ACC112 (cell line): ENCODE results near the gene MT1M.
"Not testable (repeated sequence)": the region's sequence is repeated elsewhere in the genome, so short reads cannot be mapped to it uniquely, and the experiment has no call there.

Experiments used
- H2AFZ ChIP-seq: fragments of 200-600 bp; sonication (generic); one replicate; pipeline ENCODE4 v1.6.0; 2017; ENCODE audit warnings: antibody characterized with exemption, low read length; ENCODE audit not compliant: unreplicated experiment
- H3K27ac ChIP-seq: fragments of 200-600 bp; sonication (generic); 2 replicates; pipeline ENCODE4 v1.5.1; 2014; ENCODE audit warnings: low read depth, mild to moderate bottlenecking, antibody characterized with exemption, low read length, moderate library complexity
- H3K27me3 ChIP-seq: fragments of 200-600 bp; sonication (generic); 2 replicates; pipeline ENCODE4 v1.6.1; 2014; ENCODE audit warnings: mild to moderate bottlenecking, antibody characterized with exemption, low read length, moderate library complexity, mixed read lengths; ENCODE audit not compliant: insufficient read depth
- H3K36me3 ChIP-seq: fragments of 200-600 bp; sonication (generic); 2 replicates; pipeline ENCODE4 v1.6.1; 2016; ENCODE audit warnings: mild to moderate bottlenecking, antibody characterized with exemption, low read length, moderate library complexity, mixed read lengths; ENCODE audit not compliant: insufficient read depth
- H3K4me1 ChIP-seq: fragments of 200-600 bp; sonication (generic); one replicate; pipeline ENCODE4 v1.6.1; 2016; ENCODE audit warnings: low read length, mixed read lengths; ENCODE audit not compliant: insufficient read depth, unreplicated experiment, control insufficient read depth
- H3K4me3 ChIP-seq: fragments of 200-600 bp; sonication (generic); 2 replicates; pipeline ENCODE4 v1.5.1; 2014; ENCODE audit warnings: mild to moderate bottlenecking, low read depth, low read length
- H3K79me2 ChIP-seq: fragments of 200-600 bp; sonication (generic); one replicate; pipeline ENCODE4 v1.6.0; 2016; ENCODE audit warnings: low read length; ENCODE audit not compliant: control insufficient read depth, unreplicated experiment, insufficient read depth

The MT1M gene

GRCh38 chr16:56649820-56650219 lies 17.4 kb downstream of the MT1M start:
- no peak overlapping the region for H3K27ac ChIP-seq
- no peaks in the 10 kb centered on the region for H3K36me3 ChIP-seq
- no peaks in the 10 kb centered on the region for H3K4me1 ChIP-seq
- H3K4me3 ChIP-seq, result no peak overlapping the region
- H2AFZ ChIP-seq, result no peak overlapping the region
- peaks cover 29% of the 10 kb centered on the region for H3K27me3 ChIP-seq
- H3K79me2 ChIP-seq, result no peaks in the 10 kb centered on the region

GRCh38 chr16:56651586-56651985 lies 19.1 kb downstream of the MT1M start, which contains the start of gene MT1B:
Gene MT1B (plus strand): TSS chr16:56651886. CDS start chr16:56651954, 68 bp downstream.
- H3K4me1 ChIP-seq, result no peaks in the 10 kb centered on the region
- peaks cover 22% of the 10 kb centered on the region for H3K27me3 ChIP-seq
- no peaks in the 10 kb centered on the region for H3K79me2 ChIP-seq
- no peaks in the 10 kb centered on the region for H3K36me3 ChIP-seq
- H3K27ac ChIP-seq, result no peak within 1 kb of the TSS
- H2AFZ ChIP-seq, result no peak within 1 kb of the TSS
- H3K4me3 ChIP-seq, result no peak within 1 kb of the TSS

GRCh38 chr16:56652600-56652999 lies 20.1 kb downstream of the MT1M start:
- Histone ChIP-seq H3K4me3 (no peak overlapping the region), H3K27ac (no peak overlapping the region), H3K79me2 (no peaks in the 10 kb centered on the region), H2AFZ (no peak overlapping the region), H3K36me3 (no peaks in the 10 kb centered on the region), H3K27me3 (peaks cover 16% of the 10 kb centered on the region), H3K4me1 (no peaks in the 10 kb centered on the region)

DNA sequence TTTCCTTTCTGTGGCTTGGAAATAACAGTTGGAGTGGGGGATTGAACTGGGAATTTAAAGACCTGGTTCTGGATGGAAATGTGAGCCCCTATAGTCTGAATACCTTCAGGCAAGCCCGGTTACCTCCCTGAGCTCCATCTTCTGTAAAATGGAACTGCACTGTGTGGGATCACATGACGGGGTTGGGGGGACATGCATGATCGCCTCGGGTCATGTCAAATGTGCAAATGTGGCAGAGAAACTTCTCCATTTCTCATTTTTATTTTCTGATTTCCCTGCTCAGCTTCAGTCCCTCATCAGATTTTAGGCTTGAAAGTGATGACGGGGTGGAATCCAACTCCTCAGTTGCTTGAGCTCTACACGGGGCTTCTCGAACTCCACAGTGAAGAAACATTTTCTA lies 20.8 kb downstream of the MT1M start:
- Histone ChIP-seq H3K36me3 (no peaks in the 10 kb centered on the region), H3K4me1 (no peaks in the 10 kb centered on the region), H2AFZ (no peak overlapping the region), H3K4me3 (no peak overlapping the region), H3K27ac (no peak overlapping the region), H3K27me3 (peaks cover 9% of the 10 kb centered on the region), H3K79me2 (no peaks in the 10 kb centered on the region)

- Histone ChIP-seq H2AFZ (peak within 1 kb of the TSS; percentile 70), H3K27me3 (peaks cover 28% of the 10 kb centered on the region), H3K4me3 (peak within 1 kb of the TSS; percentile 65), H3K4me1 (peaks cover 3% of the 10 kb centered on the region), H3K79me2 (no peaks in the 10 kb centered on the region), H3K27ac (no peak within 1 kb of the TSS), H3K36me3 (no peaks in the 10 kb centered on the region)
These were observed 25.3 kb downstream of the MT1M start, which contains the start of gene MT1F for GRCh38 chr16:56657555-56658326. Gene MT1F (plus strand): TSS chr16:56657959. CDS start chr16:56658059, 100 bp downstream.

DNA sequence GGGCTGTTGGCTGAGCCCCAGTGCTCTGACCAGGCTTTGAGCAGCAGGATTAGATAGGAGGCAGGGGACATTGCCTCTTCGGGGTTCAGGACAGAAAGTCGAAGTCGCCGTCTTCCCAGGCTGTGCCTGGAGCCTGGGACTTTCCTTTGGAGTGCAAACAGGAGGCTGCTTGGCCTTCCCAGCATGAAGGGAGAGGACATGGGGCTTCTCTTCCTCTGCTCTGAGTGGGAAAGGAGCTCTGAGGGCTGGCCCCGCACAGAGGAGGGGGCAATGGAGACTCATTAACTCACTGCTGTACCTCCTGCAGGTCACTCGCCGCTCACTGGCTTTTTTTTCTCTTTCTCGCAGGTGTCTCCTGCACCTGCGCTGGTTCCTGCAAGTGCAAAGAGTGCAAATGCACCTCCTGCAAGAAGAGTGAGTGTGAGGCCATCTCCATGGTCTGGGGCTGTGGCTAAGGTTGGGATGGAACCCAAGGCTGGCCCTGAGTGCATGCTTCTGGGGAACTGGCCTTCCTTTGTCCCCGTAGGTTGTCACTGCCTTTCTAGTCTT lies 25.9 kb downstream of the MT1M start:
- no peaks in the 10 kb centered on the region for H3K79me2 ChIP-seq
- no peak overlapping the region for H3K27ac ChIP-seq
- H3K27me3 ChIP-seq, result peaks cover 33% of the 10 kb centered on the region
- H2AFZ ChIP-seq, result peak overlapping the region; percentile 70
- H3K4me3 ChIP-seq, result peak overlapping the region; percentile 65
- H3K36me3 ChIP-seq, result no peaks in the 10 kb centered on the region
- peaks cover 6% of the 10 kb centered on the region for H3K4me1 ChIP-seq

DNA sequence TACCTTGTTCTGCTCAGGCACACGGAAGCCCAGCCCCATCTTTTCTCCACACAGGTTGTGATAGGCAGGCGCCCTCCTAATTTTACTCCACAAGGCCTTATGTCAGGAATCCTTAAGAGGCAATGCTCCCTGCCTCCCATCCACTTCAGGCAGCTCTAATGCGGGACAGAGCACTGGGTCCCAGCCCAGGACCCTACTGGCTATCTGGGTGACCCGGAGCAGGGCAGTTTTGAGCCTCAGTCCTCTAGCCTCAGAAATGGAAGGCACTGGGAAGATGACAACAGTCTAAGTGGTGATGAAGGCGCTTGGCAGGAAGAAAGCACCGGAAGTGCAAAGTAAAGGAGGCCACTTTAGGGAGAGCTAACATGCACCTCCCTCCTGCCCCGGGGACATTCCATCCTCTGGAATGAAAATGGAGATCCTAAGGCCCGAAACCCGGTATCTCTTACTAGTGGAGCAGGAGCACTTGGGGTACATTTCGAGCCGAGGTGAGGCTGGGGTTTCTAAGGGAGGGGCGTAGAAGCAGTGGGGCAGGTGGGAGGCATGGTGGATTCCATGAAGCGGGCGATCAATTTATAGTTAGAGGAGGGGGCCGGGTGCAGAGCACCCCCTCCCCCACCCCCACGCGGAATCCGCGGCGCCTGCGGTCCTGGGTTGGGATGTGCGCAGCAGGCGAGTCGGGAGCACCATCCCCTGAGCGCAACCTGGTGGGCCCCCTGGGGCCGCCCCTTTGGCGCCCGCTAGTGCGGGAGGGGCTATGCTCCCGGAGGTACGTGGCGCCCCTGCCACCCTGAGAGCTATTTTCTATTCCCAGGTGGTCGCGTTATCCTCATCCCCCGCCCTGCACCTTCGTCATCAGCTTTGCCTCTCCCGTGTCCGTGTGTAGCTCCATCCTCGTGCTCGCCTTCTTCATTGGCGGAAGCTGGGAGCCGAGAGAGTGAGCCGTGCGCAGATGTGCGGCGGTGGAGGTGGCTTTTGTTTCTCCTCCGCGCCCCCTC lies 30.2 kb downstream of the MT1M start:
- peaks cover 66% of the 10 kb centered on the region for H3K27me3 ChIP-seq

DNA sequence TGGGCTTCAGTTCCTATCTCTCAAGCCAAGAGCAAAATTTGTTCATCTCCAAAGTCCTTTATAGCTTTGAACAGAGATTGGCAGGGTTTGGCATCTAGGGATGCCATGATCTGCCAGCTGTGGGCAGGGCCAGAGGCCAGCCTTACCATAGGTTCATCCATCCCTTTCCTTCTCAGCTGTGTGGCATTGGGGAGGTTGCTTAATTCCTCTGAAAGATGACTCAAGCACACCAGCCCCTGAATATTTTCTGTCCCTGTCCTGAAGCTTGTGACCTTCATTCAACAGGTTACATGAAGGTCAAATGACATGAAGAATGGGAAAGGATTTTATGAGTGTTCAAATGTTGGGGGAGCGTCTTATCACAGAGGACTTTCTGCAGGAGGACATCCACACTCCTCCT lies 32.0 kb downstream of the MT1M start:
- Histone ChIP-seq H3K27me3 (peaks cover 78% of the 10 kb centered on the region), H3K79me2 (no peaks in the 10 kb centered on the region), H3K4me1 (peaks cover 6% of the 10 kb centered on the region), H2AFZ (no peak overlapping the region), H3K36me3 (no peaks in the 10 kb centered on the region), H3K4me3 (no peak overlapping the region), H3K27ac (no peak overlapping the region)

More for the DNA sequence above, 30.2 kb downstream of the MT1M start:
- no peaks in the 10 kb centered on the region for H3K79me2 ChIP-seq
- no peak overlapping the region for H2AFZ ChIP-seq
- H3K36me3 ChIP-seq, result no peaks in the 10 kb centered on the region
- H3K4me3 ChIP-seq, result 0 out of 2 replicates have a peak overlapping the region, but pooled peaks have one; percentile 31
- peaks cover 6% of the 10 kb centered on the region for H3K4me1 ChIP-seq
- H3K27ac ChIP-seq, result no peak overlapping the region

DNA sequence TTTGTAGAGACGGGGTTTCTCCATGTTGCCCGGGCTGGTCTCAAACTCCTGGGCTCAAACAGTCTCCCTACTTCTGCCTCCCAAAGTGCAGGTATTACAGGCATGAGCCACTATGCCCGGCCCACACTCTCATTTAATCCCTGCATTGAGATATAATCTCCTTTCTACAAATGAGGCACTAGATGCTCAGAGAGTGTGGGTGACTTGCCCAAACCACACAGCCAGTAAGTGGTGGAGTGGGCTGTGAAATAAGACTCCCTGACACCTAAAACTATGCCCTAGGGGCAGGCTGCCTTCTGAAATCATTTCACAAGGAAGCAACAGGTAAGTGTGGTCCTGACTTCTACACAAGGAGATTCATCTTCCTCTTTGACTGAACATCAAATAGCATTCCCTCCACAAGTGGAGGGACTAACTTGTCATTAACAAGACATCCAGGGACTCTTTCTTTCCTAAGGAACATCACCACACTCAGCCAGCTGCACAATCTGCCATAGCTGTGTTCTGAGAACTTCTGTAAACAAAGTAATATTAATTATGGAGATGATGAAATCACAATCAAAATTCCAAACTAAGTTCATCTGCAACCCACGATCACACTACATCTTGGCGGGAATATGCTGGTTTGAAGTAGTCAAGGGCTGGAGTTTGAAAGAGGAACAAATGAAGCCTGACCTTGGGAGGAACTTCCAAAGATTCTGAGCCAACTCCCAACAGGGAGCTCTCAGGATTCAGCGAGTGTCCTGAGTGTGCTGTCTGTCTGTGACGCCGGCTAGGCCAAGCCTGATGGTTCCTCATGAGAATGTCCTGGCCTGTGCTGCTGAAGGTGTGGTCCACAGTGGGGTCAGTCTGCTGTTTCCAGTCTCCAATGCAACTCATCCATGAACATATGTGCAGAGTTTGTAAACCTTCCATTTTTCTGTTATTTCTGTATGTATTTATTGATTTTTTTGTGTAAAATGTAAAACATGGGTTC lies 33.1 kb downstream of the MT1M start:
- peaks cover 79% of the 10 kb centered on the region for H3K27me3 ChIP-seq
- not testable (repeated sequence) for H3K36me3 ChIP-seq, H2AFZ ChIP-seq, H3K4me1 ChIP-seq, H3K4me3 ChIP-seq, H3K79me2 ChIP-seq, H3K27ac ChIP-seq
